KOPT-K1 (cell line): ENCODE data around the gene ABCG8.

ENCODE experiments used
- H3K27ac ChIP-seq: fragments of 200-600 bp; sonication (generic); 2 replicates; pipeline ENCODE4 v1.5.1; 2016; ENCODE audit warnings: antibody characterized with exemption, mild to moderate bottlenecking, low read depth, low read length; ENCODE audit not compliant: poor library complexity, severe bottlenecking
- H3K36me3 ChIP-seq: fragments of 200-600 bp; sonication (generic); 2 replicates; pipeline ENCODE4 v1.5.1; 2017; ENCODE audit warnings: antibody characterized with exemption, mild to moderate bottlenecking, low read length, moderate library complexity; ENCODE audit not compliant: insufficient read depth
- H3K9me3 ChIP-seq: fragments of 200-600 bp; sonication (generic); 2 replicates; pipeline ENCODE4 v1.5.1; 2017; ENCODE audit warnings: antibody characterized with exemption, low read length, mild to moderate bottlenecking; ENCODE audit not compliant: insufficient read depth, poor library complexity, severe bottlenecking

Gene ABCG8

GRCh38 chr2:43838560-43839267 lies at the start of gene ABCG8, which contains the start of gene ABCG5:
Gene ABCG8, plus strand, starts transcription at chr2:43838971. Its CDS starts 83 bp downstream, at chr2:43839054.
Gene ABCG5, minus strand, starts transcription at chr2:43838839. Its CDS starts 160 bp downstream, at chr2:43838679.
- Histone ChIP-seq H3K9me3 (no peaks in the 10 kb centered on the region), H3K36me3 (no peaks in the 10 kb centered on the region), H3K27ac (no peak within 1 kb of the TSS)

GRCh38 chr2:43790147-43790546 lies 48.6 kb upstream of the ABCG8 start:
- H3K27ac ChIP-seq: no peak overlapping the region
- no peaks in the 10 kb centered on the region for H3K9me3 ChIP-seq
- H3K36me3 ChIP-seq: no peaks in the 10 kb centered on the region

GRCh38 chr2:43791035-43791765 lies 47.6 kb upstream of the ABCG8 start:
- H3K36me3 ChIP-seq: no peaks in the 10 kb centered on the region
- no peaks in the 10 kb centered on the region for H3K9me3 ChIP-seq
- no peak overlapping the region for H3K27ac ChIP-seq

- H3K27ac ChIP-seq: no peak overlapping the region
- H3K36me3 ChIP-seq: no peaks in the 10 kb centered on the region
- no peaks in the 10 kb centered on the region for H3K9me3 ChIP-seq
Measured at GRCh38 chr2:43792653-43793052, 46.1 kb upstream of the ABCG8 start.

- no peak overlapping the region for H3K27ac ChIP-seq
- no peaks in the 10 kb centered on the region for H3K36me3 ChIP-seq
- no peaks in the 10 kb centered on the region for H3K9me3 ChIP-seq
Measured at GRCh38 chr2:43794956-43795355, 43.8 kb upstream of the ABCG8 start.

- Histone ChIP-seq H3K9me3 (no peaks in the 10 kb centered on the region), H3K36me3 (no peaks in the 10 kb centered on the region), H3K27ac (no peak overlapping the region)
Measured at GRCh38 chr2:43796206-43796605, 42.6 kb upstream of the ABCG8 start.

- H3K27ac ChIP-seq: no peak overlapping the region
- H3K36me3 ChIP-seq: no peaks in the 10 kb centered on the region
- no peaks in the 10 kb centered on the region for H3K9me3 ChIP-seq
Measured at GRCh38 chr2:43798300-43798699, 40.5 kb upstream of the ABCG8 start.

GRCh38 chr2:43800894-43801293 lies 37.9 kb upstream of the ABCG8 start:
- no peaks in the 10 kb centered on the region for H3K36me3 ChIP-seq
- no peak overlapping the region for H3K27ac ChIP-seq
- H3K9me3 ChIP-seq: no peaks in the 10 kb centered on the region

GRCh38 chr2:43802135-43802534 lies 36.6 kb upstream of the ABCG8 start:
- H3K9me3 ChIP-seq: no peaks in the 10 kb centered on the region
- H3K27ac ChIP-seq: no peak overlapping the region
- H3K36me3 ChIP-seq: no peaks in the 10 kb centered on the region

GRCh38 chr2:43803113-43803512 lies 35.7 kb upstream of the ABCG8 start:
- no peaks in the 10 kb centered on the region for H3K36me3 ChIP-seq

GRCh38 chr2:43806719-43807031 lies 32.1 kb upstream of the ABCG8 start:
- Histone ChIP-seq H3K27ac (no peak overlapping the region), H3K9me3 (no peaks in the 10 kb centered on the region), H3K36me3 (no peaks in the 10 kb centered on the region)

More at GRCh38 chr2:43803113-43803512, 35.7 kb upstream of the ABCG8 start:
- Histone ChIP-seq H3K9me3 (no peaks in the 10 kb centered on the region), H3K27ac (no peak overlapping the region)

GRCh38 chr2:43810452-43810851 lies 28.3 kb upstream of the ABCG8 start:
- Histone ChIP-seq H3K9me3 (no peaks in the 10 kb centered on the region), H3K36me3 (no peaks in the 10 kb centered on the region), H3K27ac (no peak overlapping the region)

GRCh38 chr2:43810888-43811287 lies 27.9 kb upstream of the ABCG8 start:
- H3K36me3 ChIP-seq: no peaks in the 10 kb centered on the region
- no peak overlapping the region for H3K27ac ChIP-seq
- H3K9me3 ChIP-seq: peaks cover 2% of the 10 kb centered on the region

GRCh38 chr2:43812006-43812405 lies 26.8 kb upstream of the ABCG8 start:
- no peaks in the 10 kb centered on the region for H3K36me3 ChIP-seq
- peaks cover 6% of the 10 kb centered on the region for H3K9me3 ChIP-seq

GRCh38 chr2:43812947-43813346 lies 25.8 kb upstream of the ABCG8 start:
- Histone ChIP-seq H3K27ac (no peak overlapping the region), H3K36me3 (no peaks in the 10 kb centered on the region), H3K9me3 (peaks cover 6% of the 10 kb centered on the region)

More at GRCh38 chr2:43812006-43812405, 26.8 kb upstream of the ABCG8 start:
- no peak overlapping the region for H3K27ac ChIP-seq

GRCh38 chr2:43814711-43815110 lies 24.1 kb upstream of the ABCG8 start:
- H3K27ac ChIP-seq: no peak overlapping the region
- peaks cover 6% of the 10 kb centered on the region for H3K9me3 ChIP-seq
- no peaks in the 10 kb centered on the region for H3K36me3 ChIP-seq
